ENCODE measurements around the gene ZNF264.

The ZNF264 gene

GRCh38 chr19:57244513-57244912 lies 53.2 kb downstream of the ZNF264 start:
- Histone ChIP-seq H3K4me1 (ENCODE audit: control insufficient read depth, insufficient read depth, low read length) (no peaks in the 10 kb centered on the region; the same call in 1 of the 2 replicates), H3K36me3 (ENCODE audit: control insufficient read depth in 2 of 2, insufficient read depth in 1 of 2, low read length in 2 of 2) (peaks cover 28 to 66% of the 10 kb centered on the region in 2 experiments), H3K27ac (ENCODE audit: extremely low read depth, low read depth, low read length) (no peak overlapping the region), H3K4me3 (ENCODE audit: low read depth, low read length) (no peak overlapping the region), H3K9me3 (ENCODE audit: control insufficient read depth, insufficient read depth, low read depth, low read length) (no peaks in the 10 kb centered on the region)
- ChIA-PET POLR2A (no interaction called here), CTCF (no interaction called here)
- no peak for TF ChIP-seq ZNF423 (tag by site-specific recombination; IDR thresholded peaks at IDR 0.05)
- TF ChIP-seq ZNF664 (tag by site-specific recombination; IDR thresholded peaks at IDR 0.05), result no peak
- TF ChIP-seq REST (tag by site-specific recombination; IDR thresholded peaks at IDR 0.05), result no peak
- TF ChIP-seq ZBTB7A (tag by site-specific recombination; IDR thresholded peaks at IDR 0.05; ENCODE audit: low read depth), result no peak
- no peak for TF ChIP-seq ZNF280D (tag by site-specific recombination; IDR thresholded peaks at IDR 0.05)
- no peak for TF ChIP-seq ZNF785 (tag by site-specific recombination; IDR thresholded peaks at IDR 0.05)
- no peak for TF ChIP-seq ZNF26 (tag by site-specific recombination; IDR thresholded peaks at IDR 0.05)
- no peak for TF ChIP-seq ZNF335 (tag by site-specific recombination; conservative IDR thresholded peaks at IDR 0.05)
- TF ChIP-seq ZNF529 (tag by site-specific recombination; IDR thresholded peaks at IDR 0.05; ENCODE audit: insufficient replicate concordance), result no peak
- TF ChIP-seq ZNF544 (tag by site-specific recombination; IDR thresholded peaks at IDR 0.05), result no peak
- TF ChIP-seq ZNF558 (tag by site-specific recombination; IDR thresholded peaks at IDR 0.05), result no peak
- no peak for TF ChIP-seq AEBP2 (tag by site-specific recombination; IDR thresholded peaks at IDR 0.05; ENCODE audit: borderline replicate concordance)

GRCh38 chr19:57245066-57245465 lies 53.8 kb downstream of the ZNF264 start:
- Histone ChIP-seq H3K4me1 (ENCODE audit: control insufficient read depth, insufficient read depth, low read length) (no peaks in the 10 kb centered on the region; the same call in 1 of the 2 replicates), H3K9me3 (ENCODE audit: control insufficient read depth, insufficient read depth, low read depth, low read length) (no peaks in the 10 kb centered on the region), H3K27ac (ENCODE audit: extremely low read depth, low read depth, low read length) (no peak overlapping the region), H3K4me3 (ENCODE audit: low read depth, low read length) (no peak overlapping the region), H3K36me3 (ENCODE audit: control insufficient read depth in 2 of 2, insufficient read depth in 1 of 2, low read length in 2 of 2) (peaks cover 28 to 70% of the 10 kb centered on the region in 2 experiments)
- POLR2A ChIA-PET, result no interaction called here
- CTCF ChIA-PET, result no interaction called here
- TF ChIP-seq ZNF302 (tag by site-specific recombination; IDR thresholded peaks at IDR 0.05; ENCODE audit: low read depth), result no peak
- TF ChIP-seq ZNF513 (tag by site-specific recombination; IDR thresholded peaks at IDR 0.05), result no peak
- TF ChIP-seq ZFP3 (tag by site-specific recombination; IDR thresholded peaks at IDR 0.05; ENCODE audit: low read depth), result no peak
- no peak for TF ChIP-seq ZNF175 (tag by site-specific recombination; IDR thresholded peaks at IDR 0.05)
- TF ChIP-seq ZNF274 (IDR thresholded peaks at IDR 0.05; ENCODE audit: low read length), result no peak
- TF ChIP-seq ZNF274 (tag by site-specific recombination; IDR thresholded peaks at IDR 0.05; ENCODE audit: borderline replicate concordance), result no peak
